NCI-H146 treated with DMSO at 0.1 percent for 48 hours (cell line): ENCODE measurements around the gene PIK3CB.

Experiments used
- DNase-seq: peaks from one replicate; lab custom pipeline; 2025; ENCODE audit not compliant: unreplicated experiment; lab: John Stamatoyannopoulos, UW

The PIK3CB gene

DNA sequence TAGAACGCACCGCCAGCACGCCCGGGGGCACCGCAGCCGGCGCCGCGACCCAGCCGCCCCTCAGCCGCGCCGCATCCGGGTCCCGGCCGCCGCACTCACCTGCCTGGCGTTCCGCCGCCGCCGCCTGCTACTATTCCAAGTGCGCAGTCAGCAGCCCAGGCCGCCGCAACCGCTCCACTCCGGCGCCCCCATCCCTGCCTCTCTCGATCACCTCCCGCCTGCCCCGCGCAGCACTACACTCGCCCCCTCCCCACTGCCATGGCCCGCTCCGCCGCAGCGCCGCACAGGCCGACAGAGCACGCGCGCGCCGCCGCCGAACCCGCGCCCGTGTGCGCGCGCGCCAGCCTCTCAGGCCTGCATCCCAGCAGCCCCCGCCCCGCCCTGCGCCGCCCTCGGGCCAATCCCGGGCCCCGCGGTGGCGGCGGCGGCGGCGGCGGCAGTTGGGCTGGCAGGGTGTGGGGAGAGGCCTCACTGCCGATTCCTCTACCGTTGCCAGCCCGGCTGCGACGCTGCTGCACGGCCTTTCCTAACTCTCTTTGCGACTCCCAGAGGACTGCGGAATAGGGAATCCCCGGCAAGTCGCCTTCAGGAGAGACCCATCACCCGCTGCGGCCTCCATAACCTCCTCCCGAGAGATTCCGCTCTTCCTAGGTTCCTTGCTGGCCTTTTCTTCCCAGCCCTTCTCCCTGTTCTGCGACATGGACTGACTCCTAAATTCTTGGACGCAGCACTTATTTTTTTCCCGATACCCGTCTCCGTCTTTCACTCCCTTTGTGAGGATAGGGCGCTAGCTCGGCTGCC is at the start of gene PIK3CB:
PIK3CB (minus strand) TSS at position 333 of the 801 bp plus-strand sequence. CDS start 75,585 bp downstream, outside the sequence.
- DNase-seq = peak; percentile 87

DNA sequence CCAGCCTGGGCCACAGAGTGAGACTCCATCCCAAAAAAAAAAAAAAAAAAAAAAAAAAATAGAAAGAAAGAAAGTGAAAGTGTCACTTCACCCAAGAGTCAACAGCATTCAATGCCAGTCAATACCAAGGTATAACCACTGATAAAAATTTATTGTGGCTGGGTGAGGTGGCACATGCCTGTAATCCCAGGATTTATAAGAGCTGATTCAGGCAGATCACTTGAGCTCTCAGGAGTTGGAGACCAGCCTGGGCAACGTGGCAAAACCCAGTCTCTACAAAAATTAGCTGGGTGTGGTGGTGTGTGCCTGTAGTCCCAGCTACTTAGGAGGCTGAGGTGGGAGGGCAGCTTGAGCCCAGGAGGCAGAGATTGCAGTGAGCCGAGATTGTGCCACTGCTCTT is 46.5 kb upstream of the PIK3CB start:
- no peak for DNase-seq

DNA sequence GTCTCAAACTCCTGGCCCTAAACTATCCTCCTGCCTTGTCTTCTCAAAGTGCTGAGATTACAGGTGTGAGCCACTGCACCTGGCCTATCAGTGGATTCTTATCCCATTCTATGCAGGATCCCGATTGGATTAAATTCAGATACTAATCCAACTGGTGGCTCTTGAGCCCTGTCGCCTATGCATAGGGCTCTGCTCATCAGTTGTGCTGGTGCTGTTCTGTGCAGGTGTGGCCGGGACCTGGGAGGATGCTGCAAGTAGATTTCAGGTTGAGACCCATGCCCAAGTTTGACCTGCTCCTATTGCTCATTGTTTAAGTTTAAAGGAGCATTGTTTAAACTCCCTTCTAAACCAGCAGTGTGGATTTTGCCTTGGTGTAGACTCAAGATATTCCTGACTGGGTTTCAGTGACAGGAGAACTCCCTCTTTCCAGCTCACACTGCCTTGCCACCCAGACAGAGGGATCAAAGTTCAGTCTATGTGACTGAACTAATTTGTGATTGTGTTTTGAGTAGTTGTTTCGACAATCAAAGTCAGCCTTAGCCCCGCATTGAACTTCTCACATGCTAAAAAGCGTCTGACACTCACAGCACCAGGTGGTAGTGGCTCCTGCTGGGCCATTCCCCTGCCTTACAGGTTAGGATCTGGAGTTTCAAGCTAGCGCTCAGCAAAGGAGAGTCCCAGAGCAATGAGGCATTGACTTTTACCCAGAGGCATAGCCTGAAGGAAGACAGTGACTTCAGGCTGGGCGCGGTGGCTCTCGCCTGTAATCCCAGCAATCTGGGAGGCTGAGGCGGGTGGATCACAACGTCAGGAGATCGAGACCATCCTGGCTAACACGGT is 45.0 kb upstream of the PIK3CB start:
- no peak for DNase-seq

DNA sequence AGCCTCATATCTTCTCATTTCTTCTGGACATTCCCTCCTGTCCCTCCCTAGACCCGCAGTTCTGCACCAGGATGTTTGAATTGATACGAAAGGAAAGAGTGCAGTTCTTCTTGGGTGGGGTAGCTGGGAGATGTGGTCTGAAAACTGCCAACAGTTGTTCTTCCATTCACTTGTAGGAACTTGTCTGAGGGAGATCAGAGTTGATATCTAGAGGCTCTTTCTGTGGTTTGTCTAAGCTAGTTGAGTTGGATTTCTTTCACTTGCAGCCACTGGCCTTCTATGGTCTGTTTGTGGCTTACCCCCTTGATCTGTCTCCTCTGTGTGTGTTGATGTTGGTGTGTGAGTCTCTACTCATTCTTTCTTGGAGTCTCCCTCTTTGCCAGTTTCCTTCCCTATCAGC is 42.5 kb upstream of the PIK3CB start:
- no peak for DNase-seq

DNA sequence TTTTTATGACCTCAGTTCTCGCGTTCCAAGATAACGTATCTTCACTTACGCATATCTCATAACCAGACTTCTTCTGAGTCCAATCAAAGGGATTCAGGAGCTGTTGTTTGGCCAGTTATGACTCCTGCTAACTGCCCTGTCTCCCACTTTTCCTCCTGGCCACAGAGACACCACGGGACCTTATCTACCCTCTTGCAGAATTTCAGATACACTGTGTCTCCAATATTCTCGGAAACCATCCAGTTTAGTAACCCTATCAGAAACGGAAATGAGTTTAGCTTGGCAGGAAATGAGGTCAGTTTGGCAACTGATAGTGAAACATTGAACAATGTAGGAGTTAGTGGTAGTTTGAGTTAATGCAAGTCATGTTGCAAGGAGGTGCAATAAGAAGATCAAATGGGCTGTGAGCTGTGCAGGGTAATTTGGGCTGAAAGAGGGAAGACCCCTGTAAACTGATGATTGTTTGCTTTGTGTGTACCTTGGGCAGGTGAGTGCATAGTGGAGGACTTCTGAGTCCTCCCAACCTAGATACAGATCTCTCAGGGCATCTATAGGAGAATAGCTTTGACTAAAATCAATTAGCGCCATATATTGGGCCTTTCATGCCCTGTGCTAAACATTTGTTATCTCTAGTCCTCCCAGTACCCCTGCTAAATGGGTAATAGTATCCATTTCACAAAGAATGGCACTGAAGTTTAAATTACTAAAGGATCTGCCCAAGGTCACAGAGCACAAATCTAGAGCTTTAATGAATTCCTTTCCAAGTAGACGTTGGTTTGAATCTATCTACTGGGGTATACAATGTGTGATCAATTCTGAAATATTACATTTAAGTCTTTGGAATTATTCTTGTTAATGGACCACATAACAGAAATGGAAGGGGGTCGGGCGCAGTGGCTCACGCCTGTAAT is 41.3 kb upstream of the PIK3CB start:
- DNase-seq = no peak

DNA sequence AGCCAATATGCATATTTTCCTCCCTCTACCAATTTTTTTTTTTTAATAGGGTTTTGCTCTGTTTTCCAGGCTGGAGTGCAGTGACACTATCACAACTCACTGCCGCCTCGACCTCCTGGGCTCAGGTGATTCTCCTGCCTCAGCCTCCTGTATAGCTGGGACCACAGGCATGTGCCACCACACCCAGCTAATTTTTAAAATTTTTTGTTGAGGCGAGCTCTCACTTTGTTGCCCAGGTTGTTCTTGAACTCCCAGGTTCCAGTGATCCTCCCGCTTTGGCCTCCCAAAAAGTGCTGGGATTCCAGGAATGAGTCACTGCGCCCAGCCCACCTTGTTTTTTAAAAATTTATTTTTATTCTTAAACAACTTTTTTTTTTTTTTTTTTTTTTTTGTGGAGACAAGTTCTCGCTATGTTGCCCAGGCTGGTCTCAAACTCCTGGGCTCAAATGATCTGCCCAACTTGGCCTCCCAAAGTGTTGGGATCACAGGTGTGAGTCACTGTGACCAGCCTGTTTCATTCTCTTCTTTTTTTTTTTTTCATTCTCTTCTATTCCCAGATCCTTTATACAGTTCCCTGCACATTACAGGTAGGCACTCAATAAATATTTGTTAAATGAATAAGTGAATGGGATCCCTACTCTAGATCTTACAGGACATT is 40.5 kb upstream of the PIK3CB start:
- DNase-seq = no peak

DNA sequence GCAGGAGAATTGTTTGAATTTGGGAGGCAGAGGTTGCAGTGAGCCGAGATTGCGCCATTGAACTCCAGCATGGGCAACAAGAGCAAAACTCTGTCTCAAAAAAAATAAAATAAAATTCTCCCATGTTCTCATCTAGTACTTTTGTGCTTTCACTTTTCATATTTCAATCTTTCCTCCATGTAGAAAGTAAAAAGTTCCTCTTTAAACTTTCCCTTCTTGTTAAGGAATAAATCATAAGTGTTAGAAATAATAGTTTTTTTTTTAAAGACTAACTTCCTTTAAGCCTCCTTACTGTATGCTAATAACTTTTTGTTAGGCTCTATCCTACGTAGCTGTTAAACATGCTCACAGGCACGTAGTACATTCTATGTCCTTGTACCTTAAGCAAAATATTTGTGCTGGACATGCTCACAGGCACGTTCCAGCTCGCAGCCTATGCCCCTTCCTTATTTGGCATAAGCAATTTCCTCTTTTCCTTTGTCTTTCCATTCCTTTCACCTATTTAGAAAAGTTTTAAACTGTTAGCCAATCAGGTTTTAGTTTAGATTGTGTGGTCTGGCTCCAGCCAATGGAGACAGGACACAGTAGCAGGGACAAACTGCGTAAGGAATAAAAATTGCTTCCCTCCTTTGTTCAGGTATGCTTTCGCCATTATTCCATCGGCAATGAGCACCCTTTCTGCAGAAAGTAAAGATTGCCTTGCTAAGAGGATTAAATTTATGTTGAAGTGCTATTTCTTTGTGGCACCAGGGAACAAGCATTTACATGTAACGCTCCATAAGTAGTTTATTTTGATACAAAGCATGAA is 38.9 kb upstream of the PIK3CB start:
- no peak for DNase-seq

DNA sequence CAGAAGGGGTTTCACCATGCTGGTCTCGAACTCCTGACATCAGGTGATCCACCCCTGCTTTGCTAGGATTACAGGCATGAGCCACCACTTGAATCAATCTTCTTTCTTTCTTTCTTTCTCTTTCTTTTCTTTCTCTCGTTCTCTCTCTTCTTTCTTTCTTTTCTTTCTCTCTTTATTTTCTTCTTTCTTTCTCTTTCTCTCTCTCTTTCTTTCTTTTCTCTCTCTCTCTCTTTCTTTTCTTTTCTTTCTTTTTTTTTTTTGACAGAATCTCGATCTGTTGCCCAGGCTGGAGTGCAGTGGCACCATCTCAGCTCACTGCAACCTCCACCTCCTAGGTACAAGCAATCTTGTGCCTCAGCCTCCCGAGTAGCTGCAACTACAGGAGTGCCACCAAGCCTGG is 37.9 kb upstream of the PIK3CB start:
- DNase-seq = no peak

DNA sequence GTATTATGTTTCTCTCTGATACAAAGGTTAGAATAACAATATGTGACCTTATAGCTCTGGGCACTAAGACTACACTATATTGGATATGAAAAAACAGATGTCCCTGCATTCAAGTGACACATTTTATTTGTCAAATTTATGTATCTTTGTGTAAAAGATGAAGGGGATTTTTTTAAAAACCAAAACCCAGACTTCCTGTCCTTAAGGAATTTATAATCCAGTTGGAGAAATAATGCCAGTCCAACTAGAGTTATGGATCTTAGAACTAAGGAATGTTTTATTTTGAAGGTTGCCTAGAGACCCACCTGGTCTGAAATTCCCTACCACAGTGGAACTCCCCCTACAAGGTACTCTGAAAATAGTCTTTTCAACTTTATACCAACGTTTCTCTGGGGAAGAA is 33.3 kb upstream of the PIK3CB start:
- no peak for DNase-seq

DNA sequence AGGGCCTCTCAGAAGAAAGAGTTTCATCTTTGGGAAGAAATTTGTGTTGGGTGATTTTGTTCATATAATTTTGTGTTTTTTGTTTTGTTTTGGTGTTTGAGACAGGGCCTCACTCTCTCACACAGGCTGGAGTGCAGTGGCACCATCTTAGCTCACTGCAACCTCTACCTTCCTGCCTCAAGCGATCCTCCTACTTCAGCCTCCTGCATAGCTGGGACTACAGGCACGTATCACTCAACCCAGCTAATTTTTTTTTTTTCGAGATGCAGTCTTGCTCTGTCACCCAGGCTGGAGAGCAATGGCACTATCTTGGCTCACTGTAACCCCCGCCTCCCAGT is 29.0 kb upstream of the PIK3CB start:
- no peak for DNase-seq

DNA sequence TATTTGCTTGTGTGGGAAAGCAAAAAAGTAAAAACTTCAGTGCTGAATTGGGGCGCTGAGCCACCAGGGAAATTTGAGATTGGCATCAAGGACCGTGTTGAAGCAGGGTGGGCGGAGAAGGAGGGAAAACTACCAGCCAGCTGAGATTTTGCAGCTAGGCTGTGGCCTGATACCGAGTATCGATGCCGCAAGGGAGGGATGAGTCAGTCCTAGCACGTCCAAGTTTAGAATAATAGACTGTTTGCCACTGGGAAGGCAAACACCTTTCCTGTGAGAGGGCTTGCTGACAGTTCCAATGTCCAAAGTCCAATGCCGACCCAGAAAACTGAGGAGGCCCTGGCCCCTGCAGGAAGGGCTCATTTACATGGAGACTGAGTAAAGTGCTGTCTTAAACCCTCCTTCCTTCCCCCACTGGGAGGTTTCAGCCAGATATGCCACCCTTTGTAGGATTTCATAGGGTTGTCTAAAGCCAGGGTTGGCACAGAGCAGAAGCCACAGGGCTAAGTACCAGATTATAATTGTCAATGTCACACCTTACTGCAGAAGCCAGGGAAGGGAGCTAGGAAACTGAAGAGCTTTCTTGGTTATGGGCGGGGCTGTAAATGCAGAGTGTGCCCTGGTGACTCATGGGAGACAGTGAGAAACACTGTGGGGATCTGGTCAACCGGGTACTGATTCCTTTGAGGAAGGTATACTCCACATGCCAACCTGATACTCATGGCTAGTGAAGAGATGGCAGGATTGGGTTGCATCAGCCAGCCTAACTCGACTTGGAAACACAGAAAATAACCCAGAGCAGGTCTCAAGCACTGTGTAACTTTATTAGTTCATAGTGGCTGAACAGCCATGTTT is 28.4 kb upstream of the PIK3CB start:
- DNase-seq = no peak

DNA sequence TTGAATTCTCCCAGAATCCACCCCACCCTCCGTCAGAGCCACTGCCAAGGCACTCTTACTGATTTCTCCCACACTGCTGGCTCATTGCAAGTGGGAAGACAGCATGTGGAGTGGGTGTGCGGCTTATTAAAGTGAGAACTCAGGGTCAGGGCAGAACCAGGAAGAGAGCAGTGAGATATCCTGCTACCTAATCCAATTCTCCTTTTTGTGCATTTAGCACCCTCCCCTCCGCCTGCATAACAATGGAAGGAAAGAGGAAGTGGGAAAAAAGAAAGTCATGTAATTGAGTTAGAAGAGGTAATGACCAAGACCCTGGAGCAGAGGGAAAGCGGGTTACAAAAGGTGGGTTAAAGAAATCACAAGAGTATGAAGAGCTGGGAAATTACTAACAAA is 27.8 kb upstream of the PIK3CB start:
- DNase-seq = no peak

DNA sequence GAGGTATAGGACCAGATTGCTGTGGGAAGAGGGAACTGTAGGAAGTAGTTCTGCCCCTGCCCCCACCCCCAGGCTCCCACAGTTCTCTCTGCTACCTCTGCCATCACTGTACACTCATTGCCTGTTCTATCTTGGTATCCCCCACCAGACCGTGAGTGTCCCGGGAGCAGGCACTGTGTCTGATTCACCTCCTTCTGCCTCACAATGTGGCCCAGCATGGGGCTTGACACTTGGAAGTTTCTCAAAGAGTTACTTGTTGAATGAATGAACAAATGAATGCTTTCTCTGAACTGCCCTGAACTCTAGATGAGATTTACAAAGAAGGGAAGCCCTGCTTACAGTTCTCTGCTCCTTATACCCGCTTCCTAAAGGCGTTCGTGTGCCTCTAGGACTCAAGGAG is 27.1 kb upstream of the PIK3CB start:
- no peak for DNase-seq

DNA sequence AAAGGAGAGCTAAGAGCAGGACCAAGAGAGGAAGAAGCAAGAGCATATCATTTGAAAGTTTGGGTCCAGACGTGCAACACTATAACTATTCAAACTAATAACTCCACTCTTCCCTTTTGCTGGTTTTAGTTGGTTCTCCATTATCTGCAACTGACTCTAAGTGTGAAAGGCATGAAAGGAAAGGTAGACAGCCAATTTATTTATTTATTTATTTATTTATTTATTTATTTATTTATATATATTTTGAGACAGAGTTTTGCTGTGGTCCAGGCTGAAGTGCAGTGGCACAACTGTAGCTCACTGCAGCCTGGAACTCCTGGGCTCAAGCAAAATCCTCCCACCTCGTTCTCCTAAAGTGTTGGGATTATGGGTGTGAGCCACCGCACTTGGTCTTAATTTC is 22.1 kb upstream of the PIK3CB start:
- DNase-seq = no peak

DNA sequence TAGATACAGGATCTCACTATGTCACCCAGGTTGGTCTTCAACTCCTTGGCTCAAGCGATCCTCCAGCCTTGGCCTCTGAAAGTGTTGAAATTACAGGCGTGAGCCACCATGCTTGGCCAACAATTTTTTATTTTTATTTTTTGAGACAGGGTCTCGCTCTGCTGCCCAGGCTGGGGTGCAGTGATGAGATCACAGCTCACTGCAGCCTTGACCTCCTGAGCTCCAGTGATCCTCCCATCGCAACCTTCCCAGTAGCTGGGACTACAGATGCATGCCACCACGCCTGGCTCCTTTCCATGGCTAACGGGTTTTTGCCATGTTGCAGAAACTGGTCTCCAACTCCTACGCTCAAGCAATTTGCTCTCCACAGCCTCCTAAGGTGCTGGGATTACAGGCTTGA is 20.2 kb upstream of the PIK3CB start:
- DNase-seq = no peak

DNA sequence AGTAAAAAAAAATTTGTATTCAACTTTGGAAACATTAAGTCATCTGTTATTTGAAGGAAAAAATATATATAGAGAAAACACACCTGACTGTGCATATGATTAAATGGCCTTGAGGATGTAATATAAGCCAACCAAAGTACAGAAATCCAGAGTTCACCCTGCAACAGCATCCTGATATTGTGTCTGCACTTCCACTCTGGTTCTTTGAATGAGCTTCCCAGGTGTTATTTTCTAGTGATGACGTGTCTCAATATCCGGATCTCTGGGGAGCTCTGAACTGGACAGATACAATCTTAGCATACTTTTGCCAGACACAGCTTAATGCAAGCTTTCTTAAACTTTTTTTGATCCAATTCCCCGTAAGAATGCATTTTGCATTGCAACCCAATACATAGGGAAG is 19.5 kb upstream of the PIK3CB start:
- DNase-seq = peak; percentile 15

DNA sequence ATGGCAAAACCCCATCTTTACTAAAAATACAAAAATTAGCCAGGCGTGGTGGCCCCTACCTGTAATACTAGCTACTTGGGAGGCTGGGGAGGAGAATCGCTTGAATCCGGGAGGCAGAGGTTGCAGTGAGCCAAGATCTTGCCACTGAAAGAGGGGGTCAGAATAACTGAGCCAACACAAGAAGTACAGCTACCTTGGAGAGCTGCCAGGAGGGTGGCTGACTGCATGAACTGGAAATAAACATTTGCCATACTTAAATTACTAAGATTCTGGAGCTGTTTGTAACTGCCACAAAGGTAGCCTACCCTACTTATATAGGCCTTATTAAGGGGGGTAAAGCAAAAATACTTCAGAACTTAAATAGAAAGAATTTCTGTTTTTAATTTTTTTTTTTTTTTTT is 15.4 kb upstream of the PIK3CB start:
- DNase-seq = no peak

DNA sequence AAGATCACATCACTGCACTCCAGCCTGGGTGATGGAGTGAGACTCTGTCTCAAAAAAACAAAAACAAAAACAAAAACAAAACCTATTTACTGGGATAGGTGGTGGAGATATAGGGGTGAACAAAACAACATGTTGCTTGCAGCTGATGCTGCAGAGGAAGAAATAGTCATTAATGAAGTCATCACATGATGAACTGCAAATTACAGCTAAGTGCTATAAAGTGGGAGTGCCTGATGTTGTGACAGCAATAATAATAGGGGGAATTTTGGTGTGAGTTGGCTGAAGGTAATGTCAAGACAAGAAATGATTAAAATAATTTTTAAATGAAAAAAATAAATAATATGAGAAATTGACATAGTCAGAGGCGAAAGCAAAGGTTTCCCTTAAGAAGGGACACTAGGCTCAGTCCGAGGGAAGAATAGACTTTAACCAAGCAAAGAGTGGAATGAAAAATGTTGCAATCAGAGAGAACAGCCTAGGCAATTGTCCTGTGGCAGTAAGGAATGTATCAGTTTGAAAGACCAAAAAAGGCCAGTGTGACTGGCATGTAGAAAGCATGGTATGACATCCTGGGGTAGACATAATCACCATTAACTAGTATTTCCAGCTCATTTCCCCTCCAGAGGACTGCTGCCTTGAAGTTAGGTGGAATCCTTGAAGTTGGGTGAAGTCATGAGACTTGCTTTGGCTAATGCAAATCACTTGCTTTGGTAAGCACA is 14.7 kb upstream of the PIK3CB start:
- no peak for DNase-seq

DNA sequence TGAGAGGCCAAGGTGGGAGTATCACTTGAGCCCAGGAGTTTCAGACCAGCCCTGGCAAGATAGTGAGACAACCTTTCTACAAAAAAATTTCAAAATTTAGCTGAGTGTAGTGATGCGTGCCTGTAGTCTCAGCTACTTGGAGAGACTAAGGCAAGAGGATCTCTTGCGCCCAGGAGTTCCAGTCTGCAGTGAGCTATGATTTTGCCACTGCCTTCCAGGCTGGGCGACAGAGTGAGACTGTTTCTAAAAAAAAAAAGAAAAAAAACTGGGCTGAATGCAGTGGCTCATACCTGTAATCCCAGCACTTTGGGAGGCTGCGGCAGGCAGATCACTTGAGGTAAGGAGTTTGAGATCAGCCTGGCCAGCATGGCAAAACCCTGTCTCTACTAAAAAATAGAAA is 14.0 kb upstream of the PIK3CB start:
- DNase-seq = no peak
